HepG2 (cell line): ENCODE results near the gene RUVBL1.
A peak's percentile ranks its signal among the peaks of the same experiment; 100 is the strongest.

Experiments used
- ARID2 ChIP-seq: sonication (generic); formaldehyde crosslinking; IDR thresholded peaks from 2 replicates; pipeline ENCODE4 v1.8.1; 2022; ENCODE audit warnings: mild to moderate bottlenecking, missing genetic modification reagents, borderline replicate concordance
- CREB1 ChIP-seq, 2 experiments: fragments of 450-650 bp in 1 of 2; IDR thresholded peaks; 2 replicates each; pipeline ENCODE4 v1.6.1; 2016 to 2017; ENCODE audit warnings: control low read depth in 1 of 2, mild to moderate bottlenecking in 1 of 2, missing compliant biosample characterization in 1 of 2, missing genetic modification characterization in 1 of 2
- CREM ChIP-seq, 2 experiments: sonication (generic) in 1 of 2; formaldehyde crosslinking in 1 of 2; IDR thresholded peaks; 2 replicates each; pipeline versions ENCODE4 v1.4.0 to v1.6.1; 2016 to 2020; ENCODE audit warnings: antibody characterized with exemption in 1 of 2, mild to moderate bottlenecking in 1 of 2, missing genetic modification reagents in 1 of 2
- FOXP4 ChIP-seq: sonication (generic); formaldehyde crosslinking; IDR thresholded peaks from 2 replicates; pipeline ENCODE4 v1.4.0; 2020; ENCODE audit warnings: missing genetic modification reagents
- HNF4G ChIP-seq, 2 experiments: sonication (generic) in 1 of 2; formaldehyde crosslinking in 1 of 2; IDR thresholded peaks; 2 replicates each; pipeline versions ENCODE4 v1.4.0 to v1.6.1; 2011 to 2020; ENCODE audit warnings: borderline replicate concordance in 2 of 2, low read depth in 2 of 2, mild to moderate bottlenecking in 2 of 2, low read length in 1 of 2, missing genetic modification reagents in 1 of 2, moderate library complexity in 1 of 2
- HNRNPK ChIP-seq: fragments of 200-400 bp; formaldehyde crosslinking; IDR thresholded peaks from 2 replicates; pipeline ENCODE4 v1.6.1; 2018; ENCODE audit warnings: low read length, low read depth, moderate library complexity, mild to moderate bottlenecking; ENCODE audit not compliant: poor library complexity, severe bottlenecking
- NR1H2 ChIP-seq: sonication (generic); formaldehyde crosslinking; IDR thresholded peaks from 2 replicates; pipeline ENCODE4 v1.8.1; 2022; ENCODE audit warnings: low read depth, missing genetic modification reagents, borderline replicate concordance
- NR2F1 ChIP-seq, 2 experiments: fragments of 450-650 bp in 1 of 2; formaldehyde crosslinking in 1 of 2; IDR thresholded peaks; 2 replicates each; pipeline versions ENCODE4 v1.5.0 to v1.6.1; 2016 to 2020; ENCODE audit warnings: mild to moderate bottlenecking in 1 of 2, missing compliant biosample characterization in 1 of 2, missing genetic modification reagents in 1 of 2, moderate library complexity in 1 of 2
- THAP8 ChIP-seq: sonication (generic); formaldehyde crosslinking; IDR thresholded peaks from 2 replicates; pipeline ENCODE4 v1.5.1; 2020; ENCODE audit warnings: missing genetic modification reagents, mild to moderate bottlenecking, borderline replicate concordance
- ZNF292 ChIP-seq: sonication (generic); formaldehyde crosslinking; IDR thresholded peaks from 2 replicates; pipeline ENCODE4 v1.8.1; 2022; ENCODE audit warnings: mild to moderate bottlenecking, low read depth, missing genetic modification reagents, borderline replicate concordance
- ZSCAN5A ChIP-seq: sonication (generic); formaldehyde crosslinking; IDR thresholded peaks from 2 replicates; pipeline ENCODE4 v1.8.0; 2022; ENCODE audit warnings: mild to moderate bottlenecking, missing genetic modification reagents, borderline replicate concordance

GRCh38 chr3:128151758-128152274, 28.2 kb upstream of the RUVBL1 start:
- TF ChIP-seq CREB1 (IDR thresholded peaks at IDR 0.05) (no peak), CREB1 (CRISPR knock-in tag; IDR thresholded peaks at IDR 0.05) (peak; percentile 64; the same call in 1 of the 2 replicates), FOXP4 (peak; percentile 61), ARID2 (no peak), ZSCAN5A (CRISPR knock-in tag) (no peak), HNF4G (IDR thresholded peaks at IDR 0.05; ENCODE audit: borderline replicate concordance, low read depth, low read length) (peak; percentile 98), HNF4G (CRISPR knock-in tag; IDR thresholded peaks at IDR 0.05; ENCODE audit: borderline replicate concordance, low read depth) (peak; percentile 96), CREM (IDR thresholded peaks at IDR 0.05) (peak; percentile 65; the same call in 1 of the 2 replicates), CREM (CRISPR knock-in tag; IDR thresholded peaks at IDR 0.05) (no peak), NR1H2 (no peak), THAP8 (CRISPR knock-in tag) (no peak), HNRNPK (no peak), ZNF292 (peak; percentile 60; the same call in 1 of the 2 replicates), NR2F1 (CRISPR knock-in tag; IDR thresholded peaks at IDR 0.05) (peak in 1 of 2 experiments; percentile 64; a peak in 2 of 4 replicates)
